ENCODE measurements around the gene NEDD9.

Gene NEDD9

GRCh38 chr6:11188161-11188915, 44.1 kb downstream of the NEDD9 start:
- no peak overlapping the region for H3K27ac ChIP-seq (replicated peaks)

GRCh38 chr6:11187301-11187700, 45.2 kb downstream of the NEDD9 start:
- Histone ChIP-seq H3K4me3 (replicated peaks; ENCODE audit: insufficient read depth, low read length) (no peak overlapping the region), H3K27me3 (ENCODE audit: insufficient read depth, poor library complexity, severe bottlenecking) (no peaks in the 10 kb centered on the region), H3K27ac (replicated peaks) (no peak overlapping the region)
- DNase-seq (ENCODE audit: low read depth in 1 of 2, low spot score in 1 of 2): no peak
- no peak for TF ChIP-seq SPI1 (IDR thresholded peaks at IDR 0.05; ENCODE audit: borderline replicate concordance, low read depth)
- TF ChIP-seq GABPA (IDR thresholded peaks at IDR 0.05; ENCODE audit: low read depth): no peak
- no peak for TF ChIP-seq CTCF (IDR thresholded peaks at IDR 0.05; ENCODE audit: insufficient read depth, low read length)
- no peak for TF ChIP-seq REST (IDR thresholded peaks at IDR 0.05; ENCODE audit: insufficient replicate concordance, low read depth)
- TF ChIP-seq POLR2AphosphoS5 (IDR thresholded peaks at IDR 0.05; ENCODE audit: low read depth): no peak

More at GRCh38 chr6:11188161-11188915, 44.1 kb downstream of the NEDD9 start:
- TF ChIP-seq POLR2AphosphoS5 (IDR thresholded peaks at IDR 0.05; ENCODE audit: low read depth) (no peak), REST (IDR thresholded peaks at IDR 0.05; ENCODE audit: insufficient replicate concordance, low read depth) (no peak), GABPA (IDR thresholded peaks at IDR 0.05; ENCODE audit: low read depth) (no peak), CTCF (IDR thresholded peaks at IDR 0.05; ENCODE audit: insufficient read depth, low read length) (no peak), SPI1 (IDR thresholded peaks at IDR 0.05; ENCODE audit: borderline replicate concordance, low read depth) (no peak)
- no peaks in the 10 kb centered on the region for H3K27me3 ChIP-seq (ENCODE audit: insufficient read depth, poor library complexity, severe bottlenecking)
- no peak for DNase-seq (ENCODE audit: low read depth in 1 of 2, low spot score in 1 of 2)
- H3K4me3 ChIP-seq (replicated peaks; ENCODE audit: insufficient read depth, low read length): no peak overlapping the region

- TF ChIP-seq GABPA (IDR thresholded peaks at IDR 0.05; ENCODE audit: low read depth) (no peak), POLR2AphosphoS5 (IDR thresholded peaks at IDR 0.05; ENCODE audit: low read depth) (no peak), SPI1 (IDR thresholded peaks at IDR 0.05; ENCODE audit: borderline replicate concordance, low read depth) (no peak), CTCF (IDR thresholded peaks at IDR 0.05; ENCODE audit: insufficient read depth, low read length) (no peak), REST (IDR thresholded peaks at IDR 0.05; ENCODE audit: insufficient replicate concordance, low read depth) (no peak)
- Histone ChIP-seq H3K4me3 (replicated peaks; ENCODE audit: insufficient read depth, low read length) (no peak overlapping the region), H3K27me3 (ENCODE audit: insufficient read depth, poor library complexity, severe bottlenecking) (no peaks in the 10 kb centered on the region), H3K27ac (replicated peaks) (no peak overlapping the region)
- DNase-seq (ENCODE audit: low read depth in 1 of 2, low spot score in 1 of 2): no peak
These were observed 47.1 kb downstream of the NEDD9 start for GRCh38 chr6:11185204-11185842.

Measured in HL-60 (cell line).